Right kidney (tissue), 1 donor: ENCODE results near the gene SLC25A42.
"Not testable (repeated sequence)": the region's sequence is repeated elsewhere in the genome, so short reads cannot be mapped to it uniquely, and the experiment has no call there.

ENCODE experiments used
- DNase-seq: peaks from one replicate; pipeline ENCODE4 v3.0.0-alpha.2; 2016

The SLC25A42 gene

GRCh38 chr19:19105365-19106055 lies 41.7 kb downstream of the SLC25A42 start:
- DNase-seq: peak; percentile 84

- DNase-seq: no peak
These were observed 42.3 kb downstream of the SLC25A42 start for GRCh38 chr19:19106056-19106551.

GRCh38 chr19:19106938-19107337 lies 43.1 kb downstream of the SLC25A42 start:
- DNase-seq: not testable (repeated sequence)

- DNase-seq: no peak
These were observed 43.9 kb downstream of the SLC25A42 start for GRCh38 chr19:19107654-19108053.

GRCh38 chr19:19109601-19110000 lies 45.8 kb downstream of the SLC25A42 start:
- DNase-seq: no peak

- peak; percentile 72 for DNase-seq
These were observed 46.8 kb downstream of the SLC25A42 start for GRCh38 chr19:19110410-19111135.

- DNase-seq: no peak
These were observed 47.5 kb downstream of the SLC25A42 start for GRCh38 chr19:19111136-19111835.

- DNase-seq: no peak
These were observed 48.3 kb downstream of the SLC25A42 start for GRCh38 chr19:19111967-19112580.

- DNase-seq: peak; percentile 49
These were observed 49.3 kb downstream of the SLC25A42 start for GRCh38 chr19:19113040-19113626.

GRCh38 chr19:19115954-19116353 lies 52.2 kb downstream of the SLC25A42 start:
- no peak for DNase-seq

GRCh38 chr19:19119325-19120237 lies 55.8 kb downstream of the SLC25A42 start:
- no peak for DNase-seq

- no peak for DNase-seq
These were observed 56.8 kb downstream of the SLC25A42 start for GRCh38 chr19:19120308-19121231.

- DNase-seq: no peak
These were observed 57.6 kb downstream of the SLC25A42 start for GRCh38 chr19:19121371-19121770.

- no peak for DNase-seq
These were observed 59.1 kb downstream of the SLC25A42 start for GRCh38 chr19:19122902-19123301.

GRCh38 chr19:19123386-19123785 lies 59.6 kb downstream of the SLC25A42 start:
- DNase-seq: no peak

GRCh38 chr19:19126102-19126501 lies 62.3 kb downstream of the SLC25A42 start:
- no peak for DNase-seq

GRCh38 chr19:19131989-19132388 lies 68.2 kb downstream of the SLC25A42 start:
- DNase-seq: no peak

- DNase-seq: no peak
These were observed 69.1 kb downstream of the SLC25A42 start for GRCh38 chr19:19132912-19133311.

GRCh38 chr19:19133985-19134384 lies 70.2 kb downstream of the SLC25A42 start:
- DNase-seq: no peak

- peak; percentile 51 for DNase-seq
These were observed 70.9 kb downstream of the SLC25A42 start for GRCh38 chr19:19134687-19135158.
